Spinal cord (tissue), 10 donors: ENCODE measurements around the gene AARS1. TPM values are rescaled to one million over a fixed set of nuclear protein-coding genes. Genes with fewer than 3 reads are reported as not detected.
"Not testable (repeated sequence)": the region's sequence is repeated elsewhere in the genome, so short reads cannot be mapped to it uniquely, and the experiment has no call there.

Experiments
- DNase-seq, 6 donors: peaks; one replicate each; pipeline versions ENCODE4 v3.0.0 to v3.0.0-alpha.2; 2013 to 2015; ENCODE audit warnings: low spot score in 6 of 6, low read depth in 4 of 6
- H3K27ac ChIP-seq: one replicate; pipeline ENCODE4 v1.5.1; 2013; ENCODE audit warnings: low read depth, low read length, control low read depth
- H3K27me3 ChIP-seq: one replicate; pipeline ENCODE4 v1.6.1; 2013; ENCODE audit warnings: low read length; ENCODE audit not compliant: control insufficient read depth, insufficient read depth
- H3K36me3 ChIP-seq: one replicate; pipeline ENCODE4 v1.6.1; 2013; ENCODE audit warnings: low read length; ENCODE audit not compliant: control insufficient read depth, insufficient read depth
- H3K4me1 ChIP-seq: one replicate; pipeline ENCODE4 v1.6.1; 2013; ENCODE audit warnings: low read length; ENCODE audit not compliant: control insufficient read depth, insufficient read depth
- H3K4me3 ChIP-seq: one replicate; pipeline ENCODE4 v1.5.1; 2013; ENCODE audit warnings: low read depth, low read length, control low read depth
- H3K9me3 ChIP-seq: one replicate; pipeline ENCODE4 v1.6.1; 2013; ENCODE audit warnings: low read length; ENCODE audit not compliant: control insufficient read depth, insufficient read depth
- WGBS: methylation state at CpG from one replicate; pipeline ENCODE4 v1.1.5; 2013; ENCODE audit warnings: missing lambda C conversion rate; ENCODE audit not compliant: insufficient coverage; 5-methylcytosine and 5-hydroxymethylcytosine counted together
- long read RNA-seq, 4 donors: transcript quantifications; one replicate each; lab custom pipeline, GENCODE V29; 2026
- polyA plus RNA-seq, 2 donors: library from polyadenylated mRNA; unstranded; fragments of 120-200 nt; gene quantifications; one replicate each; pipeline ENCODE4 v1.2.1, GENCODE V29; 2013; ENCODE audit not compliant: insufficient read length in 2 of 2
- total RNA-seq, 2 donors: library from RNA; depleted of rRNA in 1 of 2; stranded (reverse); fragments of 120-200 nt in 1 of 2; fragments of >200 nt in 1 of 2; gene quantifications; one replicate each; pipeline versions ENCODE4 v1.2.3 to v1.2.4, GENCODE V29; 2013 to 2014
- donor health status: healthy.

Gene AARS1
- total RNA-seq (100 to 1,000 TPM in 1 of 2 donors, 10 to 100 TPM in 1; 75.9 to 100 TPM), polyA plus RNA-seq (100 to 1,000 TPM; 103 to 109 TPM)
- long read RNA-seq, donor 1, transcript AARS-201 (21 exons, 3,477 nt), result major isoform, 18 of 25 reads
- long read RNA-seq, donor 1, partial matches to known transcripts, result 7 of 25 reads
- long read RNA-seq, donor 1, other reads (novel, unspliced or antisense), result 0 of 25 reads
- long read RNA-seq, donor 2, partial matches to known transcripts, result 13 of 17 reads
- long read RNA-seq, donor 2, other reads (novel, unspliced or antisense), result 0 of 17 reads
- long read RNA-seq, donor 3, partial matches to known transcripts, result 8 of 10 reads
- long read RNA-seq, donor 3, other reads (novel, unspliced or antisense), result 0 of 10 reads
- long read RNA-seq, donor 4, transcript AARS-201 (21 exons, 3,477 nt), result major isoform, 9 of 15 reads
- long read RNA-seq, donor 4, partial matches to known transcripts, result 6 of 15 reads
- long read RNA-seq, donor 4, other reads (novel, unspliced or antisense), result 0 of 15 reads

DNA sequence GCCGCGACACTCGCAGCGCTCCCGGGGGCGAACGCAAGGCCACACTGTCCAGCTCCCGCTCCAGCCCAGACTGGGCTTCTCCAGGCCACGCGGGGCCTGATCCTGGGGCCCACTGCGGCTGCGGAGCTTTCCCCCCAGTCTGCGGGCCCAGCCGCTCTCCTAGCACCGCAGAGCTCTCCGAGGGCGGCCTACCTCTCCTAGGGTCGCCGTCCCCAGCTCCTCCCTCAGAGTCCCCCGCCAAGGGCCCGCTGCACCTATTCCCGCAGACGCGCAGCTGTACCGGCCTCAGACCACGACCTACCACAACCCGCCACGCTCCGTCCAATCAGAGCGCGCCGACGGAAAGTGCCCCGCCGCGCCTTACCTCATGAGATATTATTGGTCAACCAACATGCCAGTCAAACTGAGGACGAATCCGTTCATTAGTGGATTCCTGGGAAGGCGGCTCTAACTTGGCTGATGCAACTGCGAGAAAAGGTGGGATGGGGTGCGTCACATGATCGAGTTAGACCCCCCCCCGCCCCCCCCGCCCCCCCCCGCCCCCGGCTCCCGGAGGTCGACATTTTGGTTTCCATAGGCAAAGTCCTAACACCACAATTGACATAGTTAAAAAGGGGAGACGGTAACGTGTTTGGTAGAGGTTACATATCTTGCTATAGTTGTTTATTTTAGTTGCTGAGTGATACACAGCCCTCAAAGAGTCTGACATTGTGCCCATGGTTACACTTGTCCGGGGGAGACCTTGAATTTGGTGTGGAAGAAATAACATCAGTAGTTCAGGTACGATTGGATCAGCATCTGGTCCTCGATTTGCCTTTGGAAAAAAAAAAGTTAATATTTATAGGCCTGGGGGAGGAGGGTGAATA, at the start of gene AARS1:
TSS of gene AARS1 (minus strand) at position 278 of the 866 bp plus-strand sequence. CDS start 6,743 bp downstream, outside the sequence.
- peak within 1 kb of the TSS; percentile 90 for H3K4me3 ChIP-seq
- 0% methylated on average over 35 of the region's 53 CpGs for WGBS
- peak within 1 kb of the TSS; percentile 90 for H3K27ac ChIP-seq
- peak; percentile 99 to 100 (median 100) for DNase-seq
- peaks cover 22% of the 10 kb centered on the region for H3K4me1 ChIP-seq
- H3K9me3 ChIP-seq, result no peaks in the 10 kb centered on the region
- no peaks in the 10 kb centered on the region for H3K27me3 ChIP-seq
- H3K36me3 ChIP-seq, result peaks cover 15% of the 10 kb centered on the region

DNA sequence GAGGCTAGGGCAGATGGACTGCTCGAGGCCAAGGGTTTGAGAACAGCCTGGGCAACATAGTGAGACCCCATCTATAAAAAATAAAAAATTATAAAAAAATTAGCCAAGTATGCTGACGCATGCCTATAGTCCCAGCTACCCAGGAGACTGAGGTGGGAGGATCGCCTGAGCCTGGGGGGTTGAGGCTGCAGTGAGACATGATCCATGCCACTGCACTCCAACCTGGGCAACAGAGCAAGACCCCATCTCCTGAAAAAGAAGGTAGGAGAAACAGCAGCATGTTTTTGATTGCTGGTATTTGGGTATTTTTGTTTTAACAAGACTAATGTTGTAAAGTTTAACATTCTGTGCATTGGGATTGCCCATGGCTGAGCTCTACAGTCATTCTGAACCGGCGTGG, 48.5 kb upstream of the AARS1 start:
- Histone ChIP-seq H3K4me3 (no peak overlapping the region), H3K27me3 (no peaks in the 10 kb centered on the region), H3K9me3 (no peaks in the 10 kb centered on the region), H3K36me3 (peaks cover 38% of the 10 kb centered on the region), H3K27ac (no peak overlapping the region), H3K4me1 (no peaks in the 10 kb centered on the region)
- 97% methylated on average over 4 of the region's 5 CpGs for WGBS
- DNase-seq, result no peak

DNA sequence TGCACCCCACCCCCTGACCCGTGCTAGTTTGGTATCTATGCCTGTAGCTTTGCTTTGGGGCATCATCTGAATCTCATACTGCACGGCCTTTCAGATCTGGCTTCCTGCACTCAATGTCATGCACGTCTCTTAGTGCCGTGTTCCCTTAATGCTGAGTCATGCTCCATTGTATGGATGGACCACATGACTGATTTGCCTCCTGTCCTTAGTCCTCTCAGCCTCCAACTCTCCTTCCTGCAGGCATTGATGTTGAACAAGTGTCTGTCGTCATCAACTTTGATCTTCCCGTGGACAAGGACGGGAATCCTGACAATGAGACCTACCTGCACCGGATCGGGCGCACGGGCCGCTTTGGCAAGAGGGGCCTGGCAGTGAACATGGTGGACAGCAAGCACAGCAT, 43.4 kb upstream of the AARS1 start:
- not testable (repeated sequence) for H3K27ac ChIP-seq, DNase-seq, H3K9me3 ChIP-seq, H3K4me3 ChIP-seq, H3K4me1 ChIP-seq, H3K27me3 ChIP-seq
- WGBS, result 89% methylated on average over 4 of the region's 12 CpGs
- peaks cover 64% of the 10 kb centered on the region for H3K36me3 ChIP-seq

DNA sequence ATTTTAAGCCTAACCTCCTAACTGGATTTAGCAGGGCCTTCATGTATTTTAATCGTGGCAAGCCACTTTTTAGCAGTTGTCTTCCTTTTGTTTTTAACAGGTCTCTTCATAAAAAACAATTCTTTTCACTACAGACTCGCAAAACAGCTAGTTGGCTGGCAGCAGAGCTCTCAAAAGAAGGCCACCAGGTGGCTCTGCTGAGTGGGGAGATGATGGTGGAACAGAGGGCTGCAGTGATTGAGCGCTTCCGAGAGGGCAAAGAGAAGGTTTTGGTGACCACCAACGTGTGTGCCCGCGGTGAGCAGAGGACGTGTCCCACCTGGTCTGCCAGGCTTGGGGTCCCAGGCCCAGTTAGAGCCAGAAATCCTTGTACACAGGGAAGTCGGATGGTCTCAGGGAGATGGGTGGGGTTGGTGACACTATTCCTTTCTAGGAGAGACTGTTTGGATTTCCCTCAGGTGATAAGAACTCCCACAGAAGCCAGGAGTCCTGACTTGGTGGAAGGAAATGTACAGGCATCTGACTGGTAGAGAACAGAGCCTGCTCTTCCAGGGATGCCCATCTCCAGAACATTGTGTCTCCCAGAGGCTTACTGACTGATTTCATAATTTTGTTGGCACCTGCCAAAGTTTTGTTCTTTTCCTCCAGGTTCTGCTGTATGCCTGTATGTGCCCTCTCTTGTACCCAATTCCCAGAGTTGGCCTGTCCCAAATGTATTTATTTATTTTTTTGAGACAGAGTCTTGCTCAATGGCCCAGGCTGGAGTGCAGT, 42.5 kb upstream of the AARS1 start:
- H3K36me3 ChIP-seq, result peaks cover 66% of the 10 kb centered on the region

DNA sequence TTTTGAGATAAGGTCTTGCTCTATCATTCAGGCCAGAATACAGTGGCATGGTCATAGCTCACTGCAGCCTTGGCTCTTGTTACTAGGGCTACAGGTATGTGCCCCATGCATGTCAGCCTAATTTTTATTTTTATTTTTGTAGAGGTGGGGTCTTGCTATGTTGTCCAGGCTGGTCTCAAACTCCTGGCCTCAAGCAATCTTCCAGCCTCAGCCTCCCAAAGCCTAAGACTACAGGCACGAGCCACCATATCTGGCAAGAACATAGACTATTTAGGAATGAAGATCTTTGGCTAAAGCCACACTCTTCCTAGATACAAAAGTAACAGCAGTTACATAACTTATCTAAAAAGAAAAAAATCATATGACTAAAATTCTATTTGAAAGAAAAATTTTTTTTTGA, 41.8 kb upstream of the AARS1 start:
- no peak overlapping the region for H3K4me3 ChIP-seq
- no peak for DNase-seq
- H3K27me3 ChIP-seq, result no peaks in the 10 kb centered on the region
- WGBS, result no CpG with 5 or more reads among the region's 1 CpG
- peaks cover 66% of the 10 kb centered on the region for H3K36me3 ChIP-seq
- no peak overlapping the region for H3K27ac ChIP-seq
- no peaks in the 10 kb centered on the region for H3K4me1 ChIP-seq
- no peaks in the 10 kb centered on the region for H3K9me3 ChIP-seq

More for the DNA sequence above, 42.5 kb upstream of the AARS1 start:
- 67% methylated on average over 7 of the region's 9 CpGs for WGBS
- H3K4me1 ChIP-seq, result no peaks in the 10 kb centered on the region
- no peaks in the 10 kb centered on the region for H3K9me3 ChIP-seq
- H3K27ac ChIP-seq, result no peak overlapping the region
- H3K27me3 ChIP-seq, result no peaks in the 10 kb centered on the region
- H3K4me3 ChIP-seq, result no peak overlapping the region
- peak in 2 of 6 donors; percentile 7 to 27 for DNase-seq

DNA sequence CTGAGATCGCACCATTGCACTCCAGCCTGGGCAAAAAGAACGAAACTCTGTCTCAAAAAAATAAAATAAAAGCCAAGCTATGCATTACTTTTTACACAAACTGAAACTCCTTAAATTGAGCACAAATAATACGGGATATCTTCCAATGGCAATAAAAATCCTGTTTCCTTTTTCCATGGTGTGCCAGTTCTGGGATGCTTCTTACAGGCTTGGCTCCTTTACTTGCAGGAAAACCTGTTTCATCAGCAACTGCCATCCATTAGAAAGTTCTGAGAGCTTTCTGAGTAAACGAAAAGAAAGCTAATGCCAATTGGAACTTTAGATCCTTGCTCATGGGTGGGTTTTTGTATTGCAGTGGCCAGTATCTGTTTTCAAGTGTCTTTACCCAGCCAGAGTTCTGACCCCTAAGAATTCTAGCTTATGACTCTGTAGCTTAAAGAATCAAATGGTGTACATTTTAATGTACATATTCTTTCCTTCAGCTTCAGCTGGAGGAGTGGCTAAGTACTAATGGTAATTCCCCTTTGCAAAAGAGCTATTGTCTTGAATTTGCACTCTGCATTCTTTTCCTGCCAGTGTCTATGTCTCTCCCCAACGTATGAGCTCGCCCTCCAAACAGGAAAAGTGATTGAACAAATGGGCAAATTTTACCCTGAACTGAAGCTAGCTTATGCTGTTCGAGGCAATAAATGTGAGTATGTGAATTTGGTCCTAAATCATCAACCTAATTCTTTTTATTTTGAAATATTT, 35.9 kb upstream of the AARS1 start:
- no peaks in the 10 kb centered on the region for H3K27me3 ChIP-seq
- H3K9me3 ChIP-seq, result no peaks in the 10 kb centered on the region
- no peaks in the 10 kb centered on the region for H3K4me1 ChIP-seq
- H3K36me3 ChIP-seq, result peaks cover 69% of the 10 kb centered on the region
- no peak for DNase-seq
- no peak overlapping the region for H3K27ac ChIP-seq
- WGBS, result 96% methylated on average over 3 of the region's 7 CpGs
- no peak overlapping the region for H3K4me3 ChIP-seq

DNA sequence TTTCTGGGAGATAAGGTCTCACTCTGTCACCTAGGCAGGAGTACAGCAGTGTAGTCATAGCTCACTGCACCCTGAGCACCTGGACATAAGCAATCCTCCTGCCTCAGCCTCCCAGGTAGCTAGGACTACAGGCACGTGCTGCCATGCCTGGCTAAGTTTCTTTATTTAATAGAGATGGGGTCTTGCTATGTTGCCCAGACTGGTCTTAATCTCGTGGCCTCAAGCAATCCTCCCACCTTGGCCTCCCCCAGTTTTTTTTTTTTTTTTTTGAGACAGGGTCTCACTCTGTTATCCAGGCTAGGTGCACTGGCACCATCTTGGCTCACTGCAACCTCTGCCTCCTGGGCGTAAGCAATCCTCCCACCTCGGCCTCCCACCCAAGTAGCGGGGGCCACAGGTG, 30.8 kb upstream of the AARS1 start:
- H3K4me3 ChIP-seq, result no peak overlapping the region
- 96% methylated on average over 4 of the region's 5 CpGs for WGBS
- no peak for DNase-seq
- peaks cover 77% of the 10 kb centered on the region for H3K36me3 ChIP-seq
- H3K27ac ChIP-seq, result no peak overlapping the region
- no peaks in the 10 kb centered on the region for H3K27me3 ChIP-seq
- H3K4me1 ChIP-seq, result no peaks in the 10 kb centered on the region
- H3K9me3 ChIP-seq, result no peaks in the 10 kb centered on the region

DNA sequence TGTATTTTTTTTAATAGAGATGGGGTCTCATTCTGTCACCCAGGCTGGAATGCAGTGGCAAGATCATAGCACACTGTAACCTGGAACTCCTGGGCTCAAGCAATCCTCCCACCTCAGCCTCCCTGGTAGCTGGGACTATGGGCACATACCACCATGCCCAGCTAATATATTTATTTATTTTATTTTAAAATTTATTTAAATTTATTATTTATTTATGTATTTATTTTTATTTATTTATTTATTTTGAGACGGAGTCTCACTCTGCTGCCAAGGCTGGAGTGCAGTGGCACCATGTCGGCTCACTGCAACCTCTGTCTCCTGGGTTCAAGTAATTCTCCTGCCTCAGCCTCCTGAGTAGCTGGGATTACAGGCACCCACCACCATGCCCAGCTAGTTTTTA, 18.4 kb upstream of the AARS1 start:
- WGBS, result no CpG with 5 or more reads among the region's 2 CpGs
- H3K27ac ChIP-seq, H3K27me3 ChIP-seq, DNase-seq, H3K4me3 ChIP-seq, H3K4me1 ChIP-seq, H3K9me3 ChIP-seq, H3K36me3 ChIP-seq: not testable (repeated sequence)

DNA sequence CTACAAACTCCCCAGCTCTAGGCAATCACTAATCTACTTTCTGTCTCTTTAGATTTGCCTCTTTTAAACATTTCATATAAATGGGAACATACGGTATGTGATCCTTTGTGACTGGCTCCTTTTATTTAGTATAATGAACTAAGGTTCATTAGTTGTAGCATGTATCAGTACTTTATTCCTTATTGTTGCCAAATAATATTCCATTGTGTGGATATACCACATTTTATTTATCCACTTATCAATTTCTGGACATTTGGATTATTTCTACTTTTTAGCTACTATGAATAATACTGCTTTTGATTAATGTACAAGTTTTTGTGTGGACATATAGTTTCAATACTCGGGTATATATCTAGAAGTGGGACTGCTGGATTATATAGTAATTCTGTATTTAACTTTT, 17.6 kb upstream of the AARS1 start:
- Histone ChIP-seq H3K9me3 (no peaks in the 10 kb centered on the region), H3K27me3 (no peaks in the 10 kb centered on the region), H3K4me1 (no peaks in the 10 kb centered on the region), H3K27ac (no peak overlapping the region), H3K4me3 (no peak overlapping the region), H3K36me3 (no peaks in the 10 kb centered on the region)
- no CpG with 5 or more reads among the region's 2 CpGs for WGBS
- DNase-seq, result no peak
